Dendritic cell treated with granulocyte-macrophage colony-stimulating factor and Interleukin-4, amounts not matched to agents 40 ng/mL and 50 ng/mL, for 4 days (primary cell): ENCODE data around the gene MYO3B.

Source experiments
- H3K27ac Mint-ChIP-seq: one replicate; pipeline ENCODE4 v1.8.0; 2022; ENCODE audit warnings: mild to moderate bottlenecking, mixed read lengths
- H3K27me3 Mint-ChIP-seq: one replicate; pipeline ENCODE4 v1.8.0; 2022; ENCODE audit warnings: mild to moderate bottlenecking, mixed read lengths
- H3K36me3 Mint-ChIP-seq: one replicate; pipeline ENCODE4 v1.8.0; 2022; ENCODE audit warnings: low read depth, mixed read lengths
- H3K4me1 Mint-ChIP-seq: one replicate; pipeline ENCODE4 v1.8.0; 2022; ENCODE audit warnings: low read depth, mixed read lengths
- H3K4me3 Mint-ChIP-seq: one replicate; pipeline ENCODE4 v1.8.0; 2022; ENCODE audit warnings: mild to moderate bottlenecking, moderate library complexity, mixed read lengths
- H3K9me3 Mint-ChIP-seq: one replicate; pipeline ENCODE4 v1.8.0; 2022; ENCODE audit warnings: mixed read lengths
- intact Hi-C: fragments of 100-400 bp; cut with micrococcal nuclease; formaldehyde crosslinking; loops from one replicate; pipeline ENCODE4 v1.15.0; 2022

The MYO3B gene

DNA sequence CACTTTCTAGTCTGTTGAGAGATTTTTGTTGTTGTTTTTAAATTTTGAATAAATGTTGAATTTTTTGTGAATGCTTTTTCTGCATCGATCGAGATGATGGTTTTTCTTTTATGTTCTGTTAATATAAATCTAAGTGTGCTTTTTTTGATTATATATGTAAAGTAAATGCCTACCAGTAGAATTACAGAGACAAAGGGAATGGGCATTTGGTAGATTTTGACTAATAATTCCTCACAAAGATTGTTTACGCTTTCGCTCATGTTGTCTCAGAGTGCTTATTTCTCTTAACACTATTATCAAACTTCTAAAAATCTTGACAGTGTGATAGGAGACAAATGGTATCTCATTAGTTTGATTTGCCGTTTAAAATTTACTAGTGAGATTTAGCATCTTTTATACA, 3.7 kb downstream of the MYO3B start:
- Mint-ChIP-seq H3K4me1 (no peaks in the 10 kb centered on the region), H3K27me3 (no peaks in the 10 kb centered on the region), H3K36me3 (no peaks in the 10 kb centered on the region), H3K9me3 (peaks cover 16% of the 10 kb centered on the region), H3K4me3 (no peak overlapping the region), H3K27ac (no peak overlapping the region)
- intact Hi-C loops: no loop called here

DNA sequence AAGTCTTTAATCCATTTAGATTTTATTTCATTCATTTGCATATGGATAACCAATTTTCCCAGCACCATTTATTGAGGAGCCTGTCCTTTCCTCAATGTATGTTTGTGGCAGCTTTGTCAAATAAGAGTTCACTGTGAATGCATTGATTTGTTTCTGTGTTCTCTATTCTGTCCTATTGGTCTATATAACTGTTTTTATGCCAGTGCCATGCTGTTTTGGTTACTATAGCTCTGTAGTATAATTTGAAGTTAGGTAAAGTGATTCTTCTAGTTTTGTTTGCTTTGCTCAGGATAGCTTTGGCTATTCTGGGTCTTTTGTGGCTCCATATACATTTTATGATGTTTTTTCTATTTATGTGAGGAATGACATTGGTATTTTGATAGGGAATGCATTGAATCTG, 7.4 kb downstream of the MYO3B start:
- intact Hi-C loops: no loop called here
- no peaks in the 10 kb centered on the region for H3K36me3 Mint-ChIP-seq
- H3K27ac Mint-ChIP-seq: no peak overlapping the region
- H3K4me3 Mint-ChIP-seq: no peak overlapping the region
- no peaks in the 10 kb centered on the region for H3K27me3 Mint-ChIP-seq
- H3K9me3 Mint-ChIP-seq: peaks cover 52% of the 10 kb centered on the region
- H3K4me1 Mint-ChIP-seq: no peaks in the 10 kb centered on the region

- H3K4me3 Mint-ChIP-seq: no peak overlapping the region
- intact Hi-C loops: no loop called here
- H3K27ac Mint-ChIP-seq: no peak overlapping the region
Measured at GRCh38 chr2:170189757-170190156, 11.8 kb downstream of the MYO3B start.

GRCh38 chr2:170190172-170190571, 12.2 kb downstream of the MYO3B start:
- no peaks in the 10 kb centered on the region for H3K27me3 Mint-ChIP-seq
- H3K36me3 Mint-ChIP-seq: no peaks in the 10 kb centered on the region
- intact Hi-C loops: no loop called here
- no peak overlapping the region for H3K27ac Mint-ChIP-seq
- H3K4me3 Mint-ChIP-seq: no peak overlapping the region
- H3K4me1 Mint-ChIP-seq: no peaks in the 10 kb centered on the region
- peaks cover 58% of the 10 kb centered on the region for H3K9me3 Mint-ChIP-seq

More at GRCh38 chr2:170189757-170190156, 11.8 kb downstream of the MYO3B start:
- Mint-ChIP-seq H3K9me3 (peaks cover 62% of the 10 kb centered on the region), H3K36me3 (no peaks in the 10 kb centered on the region), H3K27me3 (no peaks in the 10 kb centered on the region), H3K4me1 (no peaks in the 10 kb centered on the region)

- no peaks in the 10 kb centered on the region for H3K36me3 Mint-ChIP-seq
- no peaks in the 10 kb centered on the region for H3K4me1 Mint-ChIP-seq
- intact Hi-C loops: no loop called here
- H3K27me3 Mint-ChIP-seq: no peaks in the 10 kb centered on the region
- H3K27ac Mint-ChIP-seq: no peak overlapping the region
- no peak overlapping the region for H3K4me3 Mint-ChIP-seq
- peaks cover 48% of the 10 kb centered on the region for H3K9me3 Mint-ChIP-seq
Measured at GRCh38 chr2:170191166-170191866, 13.4 kb downstream of the MYO3B start.

GRCh38 chr2:170196963-170197362, 19.0 kb downstream of the MYO3B start:
- Mint-ChIP-seq H3K36me3 (no peaks in the 10 kb centered on the region), H3K4me1 (no peaks in the 10 kb centered on the region), H3K27ac (no peak overlapping the region), H3K9me3 (no peaks in the 10 kb centered on the region), H3K4me3 (no peak overlapping the region), H3K27me3 (no peaks in the 10 kb centered on the region)
- intact Hi-C loops: no loop called here

DNA sequence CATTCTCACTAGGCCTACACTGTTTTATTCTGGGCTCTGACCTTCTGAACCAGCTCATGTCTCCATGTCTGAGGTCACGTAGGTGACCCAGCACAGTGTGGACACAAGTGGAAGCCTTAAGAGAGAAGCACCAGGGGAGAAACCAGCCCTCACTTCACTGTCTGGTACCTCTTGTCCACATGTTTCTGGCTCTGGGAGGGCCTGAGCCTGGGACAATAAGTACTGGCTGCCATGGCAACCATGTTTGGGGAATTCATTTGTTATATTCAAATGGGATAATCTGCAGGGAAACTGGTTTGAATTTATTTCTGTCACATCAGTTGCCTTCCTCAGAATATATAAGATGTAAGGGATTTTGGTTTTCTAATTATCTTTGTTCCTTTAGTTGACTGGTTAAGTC, 23.3 kb downstream of the MYO3B start:
- Mint-ChIP-seq H3K4me1 (no peaks in the 10 kb centered on the region), H3K4me3 (no peak overlapping the region), H3K9me3 (no peaks in the 10 kb centered on the region), H3K36me3 (no peaks in the 10 kb centered on the region), H3K27me3 (no peaks in the 10 kb centered on the region), H3K27ac (no peak overlapping the region)
- intact Hi-C loops: no loop called here

- intact Hi-C loops: no loop called here
- Mint-ChIP-seq H3K27ac (no peak overlapping the region), H3K4me3 (no peak overlapping the region), H3K27me3 (no peaks in the 10 kb centered on the region), H3K9me3 (no peaks in the 10 kb centered on the region), H3K36me3 (no peaks in the 10 kb centered on the region), H3K4me1 (no peaks in the 10 kb centered on the region)
Measured at GRCh38 chr2:170201734-170202393, 23.9 kb downstream of the MYO3B start.

DNA sequence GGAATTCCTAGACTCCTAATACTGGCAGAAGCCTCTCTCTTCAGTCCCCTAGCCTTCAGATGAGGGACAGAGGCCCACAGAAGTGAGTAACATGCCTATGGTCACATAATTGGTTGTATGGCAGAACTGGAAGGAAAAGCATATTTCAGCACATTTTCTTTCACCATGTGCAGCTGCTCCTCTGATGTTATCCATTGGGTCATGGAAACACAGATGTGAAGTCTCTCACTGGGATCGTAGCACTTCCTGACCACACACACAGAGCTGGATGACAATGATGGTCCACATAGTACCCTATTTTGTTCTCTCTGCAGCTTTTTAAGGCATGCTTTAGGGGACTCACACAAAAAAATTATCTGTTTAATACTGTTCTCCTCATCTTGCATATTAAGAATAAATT, 24.5 kb downstream of the MYO3B start:
- Mint-ChIP-seq H3K27me3 (no peaks in the 10 kb centered on the region), H3K36me3 (no peaks in the 10 kb centered on the region), H3K4me1 (no peaks in the 10 kb centered on the region), H3K9me3 (no peaks in the 10 kb centered on the region), H3K4me3 (no peak overlapping the region), H3K27ac (no peak overlapping the region)
- intact Hi-C loops: no loop called here

GRCh38 chr2:170204298-170204951, 26.5 kb downstream of the MYO3B start:
- intact Hi-C loops: no loop called here
- Mint-ChIP-seq H3K36me3 (no peaks in the 10 kb centered on the region), H3K27ac (no peak overlapping the region), H3K4me1 (no peaks in the 10 kb centered on the region), H3K27me3 (no peaks in the 10 kb centered on the region), H3K9me3 (no peaks in the 10 kb centered on the region), H3K4me3 (no peak overlapping the region)

DNA sequence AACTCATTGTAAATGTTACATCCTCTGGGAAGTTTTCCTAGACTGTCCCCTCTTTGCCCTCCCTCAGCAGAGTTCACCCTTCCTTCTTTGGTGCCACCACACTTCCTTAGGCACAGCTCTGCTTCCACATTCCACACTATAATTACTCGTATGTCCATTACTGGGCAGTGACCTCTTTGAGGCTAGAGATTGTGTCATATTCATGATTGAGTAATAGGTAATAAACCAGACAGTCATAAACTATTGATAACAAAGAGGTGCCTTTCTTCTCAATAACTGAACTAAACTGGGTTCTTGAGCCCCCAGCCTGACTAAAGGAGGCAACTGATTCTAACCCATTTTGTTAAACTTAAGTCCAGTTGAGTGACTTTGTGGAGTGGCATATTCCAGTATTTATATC, 28.3 kb downstream of the MYO3B start:
- Mint-ChIP-seq H3K4me3 (no peak overlapping the region), H3K36me3 (no peaks in the 10 kb centered on the region), H3K4me1 (no peaks in the 10 kb centered on the region), H3K27me3 (no peaks in the 10 kb centered on the region), H3K9me3 (peaks cover 10% of the 10 kb centered on the region), H3K27ac (no peak overlapping the region)
- intact Hi-C loops: no loop called here

GRCh38 chr2:170206805-170207407, 29.0 kb downstream of the MYO3B start:
- H3K4me3 Mint-ChIP-seq: no peak overlapping the region
- H3K36me3 Mint-ChIP-seq: no peaks in the 10 kb centered on the region
- H3K27me3 Mint-ChIP-seq: no peaks in the 10 kb centered on the region
- intact Hi-C loops: no loop called here
- no peaks in the 10 kb centered on the region for H3K4me1 Mint-ChIP-seq
- no peak overlapping the region for H3K27ac Mint-ChIP-seq
- peaks cover 12% of the 10 kb centered on the region for H3K9me3 Mint-ChIP-seq

GRCh38 chr2:170207901-170208300, 30.0 kb downstream of the MYO3B start:
- no peak overlapping the region for H3K27ac Mint-ChIP-seq
- peaks cover 12% of the 10 kb centered on the region for H3K9me3 Mint-ChIP-seq
- H3K36me3 Mint-ChIP-seq: no peaks in the 10 kb centered on the region
- H3K4me3 Mint-ChIP-seq: no peak overlapping the region
- H3K4me1 Mint-ChIP-seq: peaks cover 6% of the 10 kb centered on the region
- intact Hi-C loops: no loop called here
- H3K27me3 Mint-ChIP-seq: peaks cover 4% of the 10 kb centered on the region

DNA sequence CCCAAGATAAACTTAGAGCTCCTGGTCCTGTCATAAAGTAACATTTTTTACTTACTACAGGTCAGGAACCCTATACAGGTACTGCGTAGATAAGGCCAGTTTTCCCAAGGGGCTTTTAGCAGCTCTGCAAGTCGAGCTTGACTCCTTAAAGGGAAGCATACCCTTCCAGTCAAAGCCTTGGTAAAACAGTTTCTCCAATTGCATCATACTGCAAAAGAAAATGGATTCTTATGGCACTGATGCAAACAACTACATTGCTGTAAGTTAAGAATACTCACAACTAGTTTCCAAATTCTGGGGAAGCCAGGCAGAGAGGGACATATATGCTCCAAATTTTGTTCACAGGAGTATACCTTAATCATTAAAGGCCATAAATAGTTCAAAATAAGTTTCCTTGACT, 31.0 kb downstream of the MYO3B start:
- intact Hi-C loops: no loop called here
- no peaks in the 10 kb centered on the region for H3K36me3 Mint-ChIP-seq
- no peak overlapping the region for H3K4me3 Mint-ChIP-seq
- H3K9me3 Mint-ChIP-seq: peaks cover 12% of the 10 kb centered on the region
- H3K4me1 Mint-ChIP-seq: peaks cover 10% of the 10 kb centered on the region
- no peak overlapping the region for H3K27ac Mint-ChIP-seq
- H3K27me3 Mint-ChIP-seq: peaks cover 4% of the 10 kb centered on the region
